ENCODE data around the gene FHIT. TPM values are rescaled to one million over a fixed set of nuclear protein-coding genes. Genes with fewer than 3 reads are reported as not detected.

FHIT gene
- total and polyA plus RNA-seq, 9 donors = 5.1 to 11.8 (median 9.5) TPM

DNA sequence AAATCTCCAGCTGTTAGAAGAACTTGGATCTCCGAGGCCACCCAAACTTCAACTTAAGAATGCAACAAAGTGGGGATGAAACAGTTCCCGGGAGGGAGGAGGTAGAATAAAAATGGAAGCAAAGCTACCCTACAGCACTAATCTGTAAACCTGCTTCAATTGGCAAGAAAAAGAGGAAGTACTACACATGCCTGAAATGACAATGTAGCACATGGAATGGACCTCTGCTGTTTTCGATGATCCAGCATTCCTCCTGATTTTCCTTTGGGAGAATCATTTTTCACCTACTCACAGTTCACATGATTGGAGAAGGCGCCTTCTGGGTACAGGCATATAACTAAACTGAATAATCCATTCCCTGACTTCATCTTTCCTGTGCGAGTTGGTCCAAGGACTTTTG is 1081.5 kb downstream of the FHIT start:
- Histone ChIP-seq H3K4me1 (ENCODE audit: insufficient read depth) (no peaks in the 10 kb centered on the region), H3K9me3 (no peaks in the 10 kb centered on the region), H3K36me3 (no peaks in the 10 kb centered on the region), H3K4me3 (no peak overlapping the region), H3K27me3 (no peaks in the 10 kb centered on the region), H3K27ac (no peak overlapping the region)
- 92 to 95% (median 95%) methylated on average over 5 of the region's 5 CpGs for WGBS, 3 donors
- no peak for DNase-seq
- intact Hi-C loops (cut with DNase I) = no loop called here
- no peak for TF ChIP-seq CTCF (IDR thresholded peaks at IDR 0.05)
- TF ChIP-seq POLR2A (IDR thresholded peaks at IDR 0.05) = no peak
- TF ChIP-seq EP300 (IDR thresholded peaks at IDR 0.05) = no peak

DNA sequence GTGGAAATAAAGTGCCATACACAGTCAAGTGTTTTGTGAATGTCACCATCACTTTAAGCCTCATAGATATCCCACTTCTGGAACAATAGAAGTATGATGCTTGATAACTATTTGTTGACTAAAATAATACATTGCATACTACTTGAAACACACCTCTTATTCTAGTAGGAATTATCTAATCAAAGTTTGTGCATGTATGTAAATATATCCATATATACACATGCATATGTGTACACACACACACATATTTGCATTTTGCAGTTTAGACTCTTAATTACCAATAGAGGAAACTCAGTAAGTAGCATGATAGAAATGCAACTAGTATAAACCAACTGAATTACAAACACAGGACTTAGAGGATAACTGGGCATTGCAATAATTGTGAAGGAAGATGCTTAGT is 1084.1 kb downstream of the FHIT start:
- Histone ChIP-seq H3K4me3 (no peak overlapping the region), H3K4me1 (ENCODE audit: insufficient read depth) (no peaks in the 10 kb centered on the region), H3K36me3 (no peaks in the 10 kb centered on the region), H3K27me3 (no peaks in the 10 kb centered on the region), H3K27ac (no peak overlapping the region), H3K9me3 (no peaks in the 10 kb centered on the region)
- no peak for DNase-seq
- intact Hi-C loops (cut with DNase I) = no loop called here
- TF ChIP-seq EP300 (IDR thresholded peaks at IDR 0.05) (no peak), CTCF (IDR thresholded peaks at IDR 0.05) (no peak), POLR2A (IDR thresholded peaks at IDR 0.05) (no peak)

DNA sequence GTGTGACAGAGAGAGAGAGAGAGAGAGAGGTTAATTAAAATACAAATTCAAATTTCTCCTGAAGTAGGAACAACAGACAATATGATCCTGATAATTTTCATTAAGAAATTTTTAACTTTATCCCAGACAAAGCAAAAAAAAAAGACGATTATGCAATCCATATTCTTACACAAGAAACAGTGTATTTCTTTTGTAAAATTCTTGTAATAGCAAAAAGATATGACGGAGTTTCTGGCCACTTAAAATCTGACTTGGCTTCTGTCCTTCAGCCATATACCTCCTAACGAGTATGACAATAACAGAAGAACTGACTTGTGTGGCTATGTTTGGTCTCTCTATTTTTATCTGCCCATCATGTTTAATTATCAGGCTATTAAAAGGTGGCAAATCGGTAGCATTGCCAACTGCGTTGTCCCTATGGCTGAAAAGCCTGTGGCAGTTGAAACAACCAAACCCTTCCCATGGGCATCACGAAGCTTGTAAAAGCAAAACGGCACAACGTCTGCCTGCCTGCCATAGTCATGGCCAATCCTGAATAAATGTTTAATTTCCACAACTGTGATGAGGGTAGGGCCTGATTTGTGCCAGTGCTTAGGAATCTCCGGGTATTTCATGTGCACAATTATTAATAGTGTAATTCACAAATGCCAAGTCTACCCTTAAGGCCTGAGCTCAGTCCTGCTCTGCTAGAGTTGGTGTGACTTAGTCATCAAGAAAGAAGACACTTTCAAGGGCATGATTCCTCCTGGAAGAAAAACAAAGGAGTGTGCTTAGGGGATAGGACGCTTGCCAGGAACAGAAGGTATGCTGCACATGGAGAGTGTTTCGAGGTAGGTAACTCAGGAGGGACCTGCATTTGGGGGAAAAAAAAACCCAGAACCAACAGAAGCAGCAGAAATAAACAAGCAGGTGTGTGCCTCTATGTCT is 1090.2 kb downstream of the FHIT start:
- Histone ChIP-seq H3K4me3 (no peak overlapping the region), H3K4me1 (ENCODE audit: insufficient read depth) (peaks cover 3% of the 10 kb centered on the region), H3K36me3 (no peaks in the 10 kb centered on the region), H3K27me3 (no peaks in the 10 kb centered on the region), H3K9me3 (no peaks in the 10 kb centered on the region), H3K27ac (no peak overlapping the region)
- TF ChIP-seq CTCF (IDR thresholded peaks at IDR 0.05) (no peak), POLR2A (IDR thresholded peaks at IDR 0.05) (no peak), EP300 (IDR thresholded peaks at IDR 0.05) (no peak)
- intact Hi-C loops (cut with DNase I) = no loop called here
- WGBS, 3 donors = 73 to 78% (median 74%) methylated on average over 11 of the region's 11 CpGs
- no peak for DNase-seq

- TF ChIP-seq CTCF (IDR thresholded peaks at IDR 0.05) = no peak
Observed at GRCh38 chr3:60160111-60160821, 1091.0 kb downstream of the FHIT start.

More at GRCh38 chr3:60160111-60160821, 1091.0 kb downstream of the FHIT start:
- H3K4me1 ChIP-seq (ENCODE audit: insufficient read depth) = peaks cover 3% of the 10 kb centered on the region
- no peak for DNase-seq
- no peak overlapping the region for H3K27ac ChIP-seq
- intact Hi-C loops (cut with DNase I) = no loop called here
- H3K36me3 ChIP-seq = no peaks in the 10 kb centered on the region
- H3K4me3 ChIP-seq = no peak overlapping the region
- no peaks in the 10 kb centered on the region for H3K9me3 ChIP-seq
- WGBS, 3 donors = 25 to 62% (median 35%) methylated on average over 4 of the region's 4 CpGs
- no peaks in the 10 kb centered on the region for H3K27me3 ChIP-seq

Data from ovary (tissue), 9 donors.